HG02885 (cell line): Measurements from ENCODE around the gene AP1B1.
"Not testable (repeated sequence)": the region's sequence is repeated elsewhere in the genome, so short reads cannot be mapped to it uniquely, and the experiment has no call there.

Experiments used
- ATAC-seq: cut with Tn5 transposase; IDR thresholded peaks from one replicate; pipeline ENCODE4 v1.9.1; 2021; ENCODE audit warnings: mild to moderate bottlenecking; ENCODE audit not compliant: unreplicated experiment, poor library complexity

The AP1B1 gene

DNA sequence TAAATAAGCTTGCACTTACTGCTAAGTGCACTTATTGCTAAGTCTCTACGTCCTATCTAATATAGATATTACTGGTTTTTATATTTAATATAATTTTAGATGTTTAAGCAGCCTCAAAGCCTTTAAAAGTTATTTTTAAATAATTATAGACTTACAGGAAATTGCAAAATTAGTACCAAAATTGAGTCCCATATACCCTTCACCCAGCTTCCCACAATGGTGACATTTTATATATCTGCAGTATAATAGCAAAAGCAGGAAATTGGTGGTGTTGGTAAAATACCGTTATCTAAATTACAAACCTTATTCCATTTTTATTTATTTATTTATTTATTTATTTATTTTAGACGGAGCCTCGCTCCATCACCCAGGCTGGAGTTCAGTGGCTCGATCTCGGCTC is 1.9 kb upstream of the AP1B1 start:
- ATAC-seq: no peak

DNA sequence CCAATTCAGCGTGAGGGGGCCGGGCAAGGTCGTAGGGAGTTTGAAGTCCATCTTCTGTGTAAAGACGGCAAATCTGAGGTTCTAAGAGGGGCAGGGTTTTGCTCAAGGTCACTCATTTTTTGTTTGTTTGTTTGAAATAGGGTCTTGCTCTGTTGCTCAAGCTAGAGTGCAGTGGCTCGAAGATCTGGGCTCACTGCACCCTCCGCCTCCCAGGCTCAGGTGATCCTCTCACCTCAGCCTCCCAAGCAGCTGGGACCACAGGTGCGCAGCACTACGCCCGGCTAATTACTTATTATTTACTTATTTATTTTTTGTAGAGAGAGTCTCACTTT is 355 bp upstream of the AP1B1 start:
- peak; percentile 20 for ATAC-seq

DNA sequence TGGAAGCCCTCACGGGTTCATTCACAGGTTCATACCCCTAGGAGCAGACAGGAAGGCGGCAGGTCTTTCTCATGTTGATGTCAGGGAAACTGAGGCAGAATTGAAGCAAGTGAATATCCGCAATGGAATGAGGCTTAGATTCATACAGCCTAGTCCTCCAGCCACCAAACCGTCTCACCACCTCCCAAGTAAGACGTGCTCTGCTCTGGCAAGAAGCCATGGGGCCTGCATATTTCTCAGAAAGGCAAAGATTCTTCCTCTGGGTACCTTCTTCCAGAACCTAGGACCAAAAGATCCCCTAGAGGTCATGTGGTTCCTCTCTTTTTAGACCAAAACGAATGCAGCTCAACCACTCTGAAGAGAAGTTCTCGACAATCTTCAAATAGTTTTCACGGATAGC is 1.7 kb downstream of the AP1B1 start:
- no peak for ATAC-seq

DNA sequence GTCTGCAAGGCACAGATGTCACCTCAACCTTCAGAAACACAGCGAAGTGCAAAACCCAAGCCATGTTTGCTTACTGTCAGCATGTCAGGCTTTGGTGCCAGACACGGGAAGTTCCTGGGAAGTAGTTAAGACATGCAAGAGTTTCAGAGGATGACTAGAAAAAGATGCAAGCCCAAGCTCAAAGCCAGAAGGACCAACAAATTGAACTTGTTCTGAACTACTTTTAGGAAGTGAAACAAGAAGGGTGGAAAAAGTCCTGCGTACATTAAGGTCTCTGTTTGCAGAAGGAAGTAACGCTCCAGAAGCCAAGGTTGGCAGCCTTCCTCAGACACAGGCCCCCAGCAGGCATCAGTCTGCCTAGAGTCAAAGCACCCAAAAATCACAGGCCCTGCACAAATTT is 2.6 kb downstream of the AP1B1 start:
- ATAC-seq: no peak

DNA sequence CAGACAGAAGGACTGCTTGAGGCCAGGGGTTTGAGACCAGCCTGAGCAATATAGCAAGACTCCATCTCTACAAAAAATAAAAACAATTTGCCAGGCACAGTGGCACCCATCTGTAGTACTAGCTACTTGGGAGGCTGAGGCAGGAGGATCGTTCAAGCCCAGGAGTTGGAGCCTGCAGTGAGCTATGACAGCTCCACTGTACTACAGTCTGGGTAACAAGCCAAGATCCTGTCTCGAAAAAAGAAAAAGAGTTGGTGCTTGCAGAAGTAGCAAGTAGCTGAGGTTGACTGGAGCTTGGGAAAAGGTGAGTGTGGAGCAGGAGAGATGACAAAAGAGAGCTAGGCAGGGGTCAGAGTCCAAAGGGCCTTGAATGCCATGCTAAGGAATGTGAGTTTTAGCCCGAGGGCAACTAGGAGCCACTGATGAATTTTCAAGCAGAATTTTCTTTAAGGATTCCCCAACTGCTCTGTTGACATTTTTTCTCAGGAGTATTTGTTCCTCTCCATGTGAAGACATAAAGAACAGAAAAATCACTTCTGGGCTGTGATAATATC is 3.1 kb downstream of the AP1B1 start:
- ATAC-seq: no peak

DNA sequence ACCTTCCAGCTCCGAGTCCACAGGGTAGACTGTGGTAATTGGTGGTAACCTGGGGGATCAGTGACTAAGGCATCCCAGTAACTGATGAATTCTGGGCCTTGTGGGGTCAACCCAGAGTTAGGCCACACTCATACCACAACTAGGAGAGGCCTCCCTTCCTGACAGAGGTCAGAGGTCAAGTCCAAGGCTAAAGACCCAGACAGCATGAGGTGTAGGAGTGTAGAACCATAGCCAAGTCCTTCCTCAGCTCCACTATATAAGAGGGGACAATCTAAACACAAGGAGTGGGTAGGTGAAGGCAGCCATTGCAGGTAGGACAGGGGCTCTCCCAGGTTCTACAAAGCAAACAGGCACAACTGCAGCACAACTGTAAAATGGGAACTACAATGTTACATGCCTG is 4.6 kb downstream of the AP1B1 start:
- ATAC-seq: no peak

DNA sequence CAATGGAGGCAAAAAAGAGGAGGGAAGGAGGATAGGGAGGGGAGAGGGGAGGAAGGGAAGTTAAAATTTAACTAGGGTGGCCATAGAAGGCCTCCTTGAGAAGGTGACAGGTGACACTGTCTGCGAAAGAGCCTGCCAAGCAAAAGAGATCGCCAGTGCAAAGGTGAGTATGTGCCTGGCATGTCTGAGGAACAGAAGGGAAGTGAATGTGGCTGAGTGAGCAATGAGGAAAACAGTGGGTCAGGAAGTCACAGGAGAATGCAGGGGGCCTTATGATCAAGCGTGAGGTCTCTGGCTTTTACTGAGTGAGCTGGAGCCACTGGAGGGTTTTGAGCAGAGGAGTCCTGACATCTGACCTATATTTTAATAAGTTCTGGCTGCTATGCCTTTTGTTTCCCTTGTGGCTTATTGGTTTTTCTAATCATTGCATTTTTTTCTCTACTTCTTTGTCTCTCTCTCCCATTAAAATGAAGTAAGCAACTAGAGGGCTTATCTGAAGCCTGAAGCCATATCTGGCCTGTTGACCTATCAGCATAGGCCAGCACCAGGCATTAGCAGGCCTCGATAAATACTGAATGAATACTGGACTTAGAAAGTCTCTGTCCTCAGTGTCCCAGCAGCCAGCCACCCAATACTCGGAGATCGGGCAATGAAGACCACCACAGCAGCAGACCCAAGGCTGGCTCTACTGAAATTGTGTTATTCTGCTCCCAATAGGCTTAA is 5.6 kb downstream of the AP1B1 start:
- ATAC-seq: no peak

DNA sequence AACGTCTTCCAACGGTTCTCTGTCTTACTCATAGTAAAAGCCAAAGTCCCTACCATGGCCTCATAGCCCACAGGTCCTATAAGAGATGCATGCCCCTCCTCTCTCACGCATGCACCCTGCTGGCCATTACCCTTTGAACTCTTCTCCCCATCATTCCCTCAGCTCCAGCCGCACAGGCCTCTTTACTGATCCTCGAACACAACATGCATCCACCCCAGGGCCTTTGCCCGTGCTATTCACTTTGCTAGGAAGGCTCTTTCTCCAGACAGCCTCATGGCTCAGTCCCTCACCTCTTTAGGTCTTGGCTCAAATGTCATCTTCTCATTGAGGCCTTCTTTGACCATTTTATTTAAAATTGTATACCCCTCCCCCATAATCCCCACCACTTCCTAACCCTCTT is 7.5 kb downstream of the AP1B1 start:
- no peak for ATAC-seq

DNA sequence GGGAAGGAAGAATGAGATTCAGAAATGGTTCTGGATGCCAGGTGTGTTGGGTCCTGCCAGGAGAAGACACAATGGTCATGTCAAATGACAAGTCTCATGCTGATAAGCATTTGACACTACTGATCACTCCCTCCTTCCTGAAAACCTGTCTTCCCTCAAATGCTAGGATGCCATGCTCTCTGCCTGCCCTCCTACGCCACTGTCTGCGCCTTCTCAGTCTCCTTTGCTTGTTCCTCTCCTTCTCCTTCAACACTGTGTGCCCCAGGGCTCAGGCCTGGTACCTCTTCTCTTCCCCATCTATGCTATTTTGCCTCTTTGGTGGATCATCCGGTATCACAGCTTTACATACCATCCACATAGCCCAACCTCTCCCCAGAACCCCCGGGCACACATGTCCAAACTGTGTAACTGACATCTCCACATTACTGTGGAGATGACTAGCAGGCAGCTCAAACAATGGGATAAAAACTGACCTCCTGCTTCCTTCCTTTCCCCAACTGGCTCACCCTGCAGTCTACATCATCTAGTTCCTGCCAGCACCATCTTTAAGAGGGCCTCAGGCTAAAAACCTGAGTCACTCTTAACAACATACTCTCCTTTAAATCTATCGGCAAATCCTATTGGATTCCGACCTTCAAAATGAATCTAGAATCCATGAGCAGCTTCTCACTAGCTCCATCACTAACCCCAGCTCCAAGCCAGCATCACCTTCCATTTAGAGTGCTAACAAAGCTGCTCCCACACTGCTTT is 8.2 kb downstream of the AP1B1 start:
- ATAC-seq: no peak

DNA sequence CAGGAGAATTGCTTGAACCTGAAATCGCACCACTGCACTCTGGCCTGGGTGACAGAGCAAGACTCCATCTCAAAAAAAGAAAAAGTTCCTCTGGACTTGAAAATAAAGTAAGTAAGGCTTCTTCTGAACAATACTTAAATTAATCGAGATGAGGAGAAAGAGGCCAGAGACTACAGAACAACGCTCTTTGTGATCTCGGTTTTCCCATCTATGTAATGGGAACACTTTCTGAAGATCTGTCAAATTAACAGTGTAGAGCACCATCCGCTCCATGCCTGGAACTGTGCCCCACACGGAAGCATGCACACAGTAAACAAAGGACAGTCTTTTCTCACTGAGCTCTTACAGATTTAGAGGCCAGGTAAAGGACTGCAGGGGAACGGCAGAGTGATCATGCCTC is 9.1 kb downstream of the AP1B1 start:
- ATAC-seq: no peak

DNA sequence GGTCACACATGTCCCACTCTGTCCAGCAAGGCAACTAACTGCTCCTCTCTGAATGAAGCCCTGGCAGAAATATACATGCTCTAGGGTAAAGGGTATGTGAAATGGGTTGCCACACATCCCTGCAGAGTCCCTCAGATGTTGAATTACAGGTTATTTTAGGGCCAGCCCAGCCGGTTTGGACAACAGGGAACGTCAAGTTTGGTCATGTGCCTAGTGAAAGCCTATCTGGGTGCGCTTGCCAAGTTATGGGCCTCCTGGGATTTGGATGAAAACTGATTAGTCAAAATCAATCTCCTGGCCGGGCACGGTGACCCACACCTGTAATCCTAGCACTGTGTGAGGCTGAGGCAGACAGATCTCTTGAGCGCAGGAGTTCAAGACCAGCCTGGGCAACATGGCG is 10.4 kb downstream of the AP1B1 start:
- no peak for ATAC-seq

DNA sequence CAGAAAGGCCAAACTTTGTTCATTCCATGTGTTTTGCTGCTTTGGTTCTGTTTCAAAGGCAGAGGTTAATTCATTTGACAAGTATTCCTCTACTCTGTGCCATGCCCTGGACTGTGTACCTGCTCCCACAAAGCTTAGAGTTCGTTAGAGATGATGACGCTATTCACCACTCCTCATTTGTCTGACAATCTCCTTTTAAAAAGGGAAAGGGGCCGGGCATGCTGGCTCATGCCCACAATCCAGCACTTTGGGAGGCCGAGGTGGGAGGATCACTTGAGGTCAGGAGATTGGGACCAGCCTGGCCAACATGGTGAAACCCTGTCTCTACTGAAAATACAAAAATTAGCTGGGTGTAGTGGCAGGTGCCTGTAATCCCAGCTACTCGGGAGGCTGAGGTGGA is 11.7 kb downstream of the AP1B1 start:
- ATAC-seq: not testable (repeated sequence)

DNA sequence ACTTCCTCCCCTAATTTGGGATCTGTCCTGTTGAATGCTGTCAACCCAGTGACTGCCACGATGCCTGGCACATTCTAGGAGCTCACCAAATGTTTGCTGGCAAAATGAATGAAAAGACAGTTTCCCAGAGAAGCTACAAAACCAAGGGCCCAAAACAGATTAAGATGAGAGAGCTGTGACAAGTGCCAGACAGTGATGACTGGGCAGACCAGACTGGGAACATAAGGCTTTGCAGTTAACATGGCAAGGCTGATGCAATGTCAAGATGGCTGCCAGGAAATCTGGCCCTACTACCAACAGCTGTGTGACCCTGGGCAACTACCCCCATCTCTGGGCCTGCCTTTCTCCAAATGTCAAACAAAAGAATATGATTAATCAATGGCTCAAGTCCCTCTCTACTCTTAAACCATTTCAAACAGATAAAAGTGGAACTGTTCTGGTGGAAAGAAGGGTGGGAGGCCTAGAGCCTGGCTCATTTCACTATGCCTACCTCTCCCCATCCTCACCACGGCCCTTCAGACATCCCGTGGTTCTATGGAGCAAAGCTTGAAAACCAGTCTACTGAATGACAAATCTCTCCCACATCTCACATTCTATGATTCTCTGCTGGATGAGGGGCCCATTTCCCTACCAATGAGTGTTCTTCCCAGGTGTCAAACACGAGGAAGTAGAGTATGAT is 12.8 kb downstream of the AP1B1 start:
- ATAC-seq: no peak

DNA sequence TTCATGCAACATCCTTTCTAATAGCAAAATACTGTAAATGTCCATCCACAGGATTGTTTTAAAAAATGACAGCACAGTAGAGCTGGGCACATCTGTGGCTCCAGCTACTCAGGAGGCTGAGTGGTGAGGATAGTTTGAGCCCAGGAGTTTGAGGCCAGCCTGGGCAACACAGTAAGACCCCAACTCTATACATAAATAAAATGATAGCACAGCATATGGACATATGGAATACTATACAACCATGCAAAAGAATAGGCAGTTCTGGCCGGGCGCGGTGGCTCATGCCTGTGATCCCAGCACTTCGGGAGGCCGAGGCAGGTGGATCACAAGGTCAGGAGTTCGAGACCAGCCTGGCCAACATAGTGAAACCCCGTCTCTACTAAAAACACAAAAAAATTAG is 13.6 kb downstream of the AP1B1 start:
- ATAC-seq: not testable (repeated sequence)

DNA sequence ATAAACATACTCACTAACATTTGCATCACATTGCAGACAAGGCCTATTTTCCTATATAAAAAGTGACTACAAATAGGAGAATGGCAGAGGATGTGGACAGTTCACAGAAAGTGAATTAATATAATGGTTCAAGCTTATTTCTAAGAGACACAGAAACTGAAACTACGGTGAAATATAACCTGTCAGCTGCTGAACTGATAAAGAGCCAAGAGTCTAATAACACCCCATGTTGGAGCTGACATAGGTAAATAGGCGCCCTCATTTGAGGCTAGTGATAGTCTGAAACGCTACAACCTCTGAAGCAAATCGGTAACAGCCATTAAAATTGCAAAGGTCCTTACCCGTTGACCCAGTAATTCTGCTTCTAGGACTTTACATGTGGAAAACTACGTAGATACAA is 14.0 kb downstream of the AP1B1 start:
- ATAC-seq: no peak

DNA sequence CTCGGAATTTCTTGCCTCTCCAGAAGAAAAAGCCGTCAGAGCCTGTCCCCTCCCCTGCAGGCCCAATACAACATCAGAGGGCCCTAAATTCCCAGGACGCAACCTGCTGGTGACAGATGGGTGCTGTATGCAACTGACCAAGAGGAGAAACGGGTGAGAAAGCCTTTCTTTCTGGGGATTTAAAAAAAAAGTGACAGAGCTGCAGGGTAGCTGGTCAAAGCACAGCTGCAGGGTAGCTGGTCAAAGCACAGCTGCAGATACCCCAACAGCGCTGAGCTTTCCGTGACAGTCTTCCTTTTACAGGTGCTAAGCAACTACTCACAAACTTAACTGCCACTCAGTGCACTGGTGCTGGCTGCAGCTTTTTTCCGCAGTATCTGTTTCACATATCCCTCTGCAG is 17.8 kb downstream of the AP1B1 start:
- no peak for ATAC-seq

DNA sequence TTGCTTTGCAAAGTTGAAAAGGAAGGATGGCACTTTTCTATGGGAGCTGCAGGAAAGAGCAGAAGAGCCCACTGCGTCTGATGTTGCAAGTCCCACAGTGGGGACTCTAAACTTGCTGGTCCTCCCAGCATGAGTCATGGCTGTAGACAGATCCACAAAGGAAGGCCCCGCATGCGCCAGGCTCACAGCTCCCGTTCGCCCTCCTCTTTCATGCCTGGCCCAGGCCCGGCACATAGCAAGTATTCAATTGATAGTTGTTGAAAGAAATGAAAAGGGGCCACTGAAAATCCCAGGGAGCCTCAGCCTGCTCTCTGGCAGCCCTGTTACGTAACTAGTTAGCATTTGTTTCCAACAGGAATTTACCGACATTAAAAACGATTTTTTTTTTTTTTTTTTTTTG is 18.9 kb downstream of the AP1B1 start:
- no peak for ATAC-seq

DNA sequence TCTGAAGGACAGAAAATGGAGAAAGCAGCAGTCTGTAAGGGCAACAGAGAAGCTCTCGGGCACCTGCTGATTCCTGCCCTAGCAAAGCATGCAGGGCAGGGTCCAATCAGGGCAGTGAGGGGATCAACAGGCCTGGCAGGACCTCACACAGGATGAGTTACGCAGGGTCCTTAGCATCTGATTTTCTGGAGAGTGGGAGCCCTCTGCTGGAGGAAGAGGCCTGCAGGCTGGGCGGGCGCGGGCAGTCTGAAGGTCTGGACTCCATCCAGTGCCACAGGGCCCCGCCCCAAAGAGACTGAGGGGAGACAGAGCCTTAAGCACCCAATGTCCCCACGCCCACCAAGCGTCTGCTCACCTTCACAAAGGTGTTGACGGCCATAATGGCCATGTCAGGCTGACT is 28.9 kb downstream of the AP1B1 start:
- no peak for ATAC-seq

DNA sequence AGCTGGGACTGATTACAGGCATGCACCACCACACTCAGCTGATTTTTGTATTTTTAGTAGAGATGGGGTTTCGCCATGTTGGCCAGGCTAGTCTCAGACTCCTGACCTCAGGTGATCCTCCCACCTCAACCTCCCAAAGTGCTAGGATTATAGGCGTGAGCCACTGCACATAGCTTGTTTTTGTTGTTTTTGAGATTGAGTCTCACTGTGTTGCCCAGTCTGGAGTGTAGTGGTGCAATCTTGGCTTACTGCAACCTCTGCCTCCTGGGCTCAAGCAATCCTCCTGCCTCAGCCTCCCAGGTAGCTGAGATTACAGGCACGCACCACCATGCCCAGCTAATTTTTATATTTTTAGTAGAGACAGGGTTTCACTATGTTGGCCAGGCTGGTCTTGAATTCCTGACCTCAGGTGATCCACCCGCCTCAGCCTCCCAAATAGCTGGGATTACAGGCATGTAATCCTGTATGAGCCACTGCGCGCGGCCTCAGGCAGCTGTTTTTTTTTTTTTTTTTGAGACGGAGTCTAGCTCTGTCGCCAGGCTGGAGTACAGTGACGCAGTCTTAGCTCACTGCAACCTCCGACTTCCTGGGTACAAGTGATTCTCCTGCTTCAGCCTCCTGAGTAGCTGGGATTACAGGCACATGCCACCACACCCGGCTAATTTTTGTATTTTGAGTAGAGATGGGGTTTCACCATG is 31.0 kb downstream of the AP1B1 start:
- not testable (repeated sequence) for ATAC-seq

DNA sequence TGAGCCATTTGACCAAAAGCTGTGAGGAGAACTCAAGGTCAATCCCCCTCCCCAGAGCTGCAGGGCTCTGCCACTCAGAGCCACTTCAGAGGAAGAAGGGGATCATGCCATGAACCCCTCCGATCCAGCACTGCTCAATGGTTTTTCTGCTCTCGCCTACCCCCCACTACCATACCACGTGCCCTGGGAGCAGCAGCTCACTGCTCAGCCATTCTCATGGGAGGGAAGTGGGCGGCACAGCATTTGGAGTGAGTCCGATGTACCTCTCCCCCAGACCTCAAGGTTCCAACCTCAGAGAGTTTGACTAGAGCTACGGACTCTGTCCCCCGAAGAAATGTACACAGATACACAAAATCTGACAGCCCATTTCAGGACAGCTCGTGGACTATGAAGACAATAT is 34.5 kb downstream of the AP1B1 start:
- no peak for ATAC-seq

DNA sequence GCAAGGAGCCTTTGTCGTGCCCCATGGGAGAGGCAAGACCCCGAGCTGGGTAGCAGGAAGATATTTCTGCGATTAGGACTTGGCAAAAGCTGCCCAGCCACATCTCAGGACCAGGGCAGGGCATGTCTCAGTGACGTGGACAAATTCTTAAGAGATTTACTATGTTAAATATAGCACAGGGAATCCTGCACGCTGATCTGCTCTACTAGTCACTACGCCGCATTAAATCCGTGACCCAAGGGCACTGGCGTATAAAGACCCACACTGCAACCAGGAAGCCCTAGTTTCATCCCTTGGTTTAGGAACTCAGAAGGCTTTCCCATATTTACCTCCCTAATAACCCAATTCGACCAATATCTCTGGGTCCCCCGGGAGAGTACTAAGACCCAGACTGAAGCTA is 35.1 kb downstream of the AP1B1 start:
- ATAC-seq: no peak
